ENCODE results near the gene HS6ST3.

The HS6ST3 gene

GRCh38 chr13:96297360-96297759 lies 207.5 kb downstream of the HS6ST3 start:
- DNase-seq (ENCODE audit: low read depth in 2 of 3, low spot score in 2 of 3), result no peak

GRCh38 chr13:96299235-96299634 lies 209.3 kb downstream of the HS6ST3 start:
- DNase-seq (ENCODE audit: low read depth in 2 of 3, low spot score in 2 of 3), result no peak

- DNase-seq (ENCODE audit: low read depth in 2 of 3, low spot score in 2 of 3), result no peak
Observed at GRCh38 chr13:96308568-96308967, 218.7 kb downstream of the HS6ST3 start.

GRCh38 chr13:96314974-96315373 lies 225.1 kb downstream of the HS6ST3 start:
- DNase-seq (ENCODE audit: low read depth in 2 of 3, low spot score in 2 of 3), result no peak

GRCh38 chr13:96338030-96338429 lies 248.1 kb downstream of the HS6ST3 start:
- no peak for DNase-seq (ENCODE audit: low read depth in 2 of 3, low spot score in 2 of 3)

GRCh38 chr13:96342286-96342685 lies 252.4 kb downstream of the HS6ST3 start:
- no peak for DNase-seq (ENCODE audit: low read depth in 2 of 3, low spot score in 2 of 3)

- no peak for DNase-seq (ENCODE audit: low read depth in 2 of 3, low spot score in 2 of 3)
Observed at GRCh38 chr13:96342852-96343465, 253.1 kb downstream of the HS6ST3 start.

- DNase-seq (ENCODE audit: low read depth in 2 of 3, low spot score in 2 of 3), result no peak
Observed at GRCh38 chr13:96346921-96347320, 257.0 kb downstream of the HS6ST3 start.

- DNase-seq (ENCODE audit: low read depth in 2 of 3, low spot score in 2 of 3), result no peak
Observed at GRCh38 chr13:96373597-96373996, 283.7 kb downstream of the HS6ST3 start.

- DNase-seq (ENCODE audit: low read depth in 2 of 3, low spot score in 2 of 3), result no peak
Observed at GRCh38 chr13:96377835-96378234, 287.9 kb downstream of the HS6ST3 start.

GRCh38 chr13:96379967-96380366 lies 290.1 kb downstream of the HS6ST3 start:
- DNase-seq (ENCODE audit: low read depth in 2 of 3, low spot score in 2 of 3), result no peak

GRCh38 chr13:96381681-96382080 lies 291.8 kb downstream of the HS6ST3 start:
- no peak for DNase-seq (ENCODE audit: low read depth in 2 of 3, low spot score in 2 of 3)

GRCh38 chr13:96388598-96388997 lies 298.7 kb downstream of the HS6ST3 start:
- no peak for DNase-seq (ENCODE audit: low read depth in 2 of 3, low spot score in 2 of 3)

GRCh38 chr13:96391606-96392005 lies 301.7 kb downstream of the HS6ST3 start:
- DNase-seq (ENCODE audit: low read depth in 2 of 3, low spot score in 2 of 3), result no peak

GRCh38 chr13:96397807-96398206 lies 307.9 kb downstream of the HS6ST3 start:
- DNase-seq (ENCODE audit: low read depth in 2 of 3, low spot score in 2 of 3), result no peak

GRCh38 chr13:96398486-96398885 lies 308.6 kb downstream of the HS6ST3 start:
- DNase-seq (ENCODE audit: low read depth in 2 of 3, low spot score in 2 of 3), result no peak

- DNase-seq (ENCODE audit: low read depth in 2 of 3, low spot score in 2 of 3), result no peak
Observed at GRCh38 chr13:96403241-96403640, 313.3 kb downstream of the HS6ST3 start.

- DNase-seq (ENCODE audit: low read depth in 2 of 3, low spot score in 2 of 3), result no peak
Observed at GRCh38 chr13:96403651-96404050, 313.7 kb downstream of the HS6ST3 start.

GRCh38 chr13:96415831-96416385 lies 326.0 kb downstream of the HS6ST3 start:
- DNase-seq (ENCODE audit: low read depth in 2 of 3, low spot score in 2 of 3), result no peak

GRCh38 chr13:96417939-96418685 lies 328.2 kb downstream of the HS6ST3 start:
- no peak for DNase-seq (ENCODE audit: low read depth in 2 of 3, low spot score in 2 of 3)

GRCh38 chr13:96421314-96421713 lies 331.4 kb downstream of the HS6ST3 start:
- DNase-seq (ENCODE audit: low read depth in 2 of 3, low spot score in 2 of 3), result no peak

- no peak for DNase-seq (ENCODE audit: low read depth in 2 of 3, low spot score in 2 of 3)
Observed at GRCh38 chr13:96422002-96422401, 332.1 kb downstream of the HS6ST3 start.

GRCh38 chr13:96426167-96426566 lies 336.3 kb downstream of the HS6ST3 start:
- no peak for DNase-seq (ENCODE audit: low read depth in 2 of 3, low spot score in 2 of 3)

Measured in activated CD8-positive, alpha-beta memory T cell treated with anti-CD3 and anti-CD28 coated beads for 48 hours (primary cell).